ENCODE results near the gene TCF25. TPM values are rescaled to one million over a fixed set of nuclear protein-coding genes. Genes with fewer than 3 reads are reported as not detected.

The TCF25 gene
- total RNA-seq, 4 donors from 2014 or later = 60.3 to 221 (median 126) TPM

- H3K36me3 ChIP-seq = no peaks in the 10 kb centered on the region
- intact Hi-C loops (cut with DNase I; ENCODE audit: low total_unique reads) = no loop called here
- no peaks in the 10 kb centered on the region for H3K9me3 ChIP-seq
- no peak overlapping the region for H3K4me3 ChIP-seq
- no peaks in the 10 kb centered on the region for H3K27me3 ChIP-seq
- TF ChIP-seq POLR2A (IDR thresholded peaks at IDR 0.05) = no peak
- TF ChIP-seq CTCF (IDR thresholded peaks at IDR 0.05) = no peak
- H3K27ac ChIP-seq = no peak overlapping the region
- DNase-seq = no peak
- H3K4me1 ChIP-seq = no peaks in the 10 kb centered on the region
These were observed 28.6 kb upstream of the TCF25 start for GRCh38 chr16:89844739-89845339.

DNA sequence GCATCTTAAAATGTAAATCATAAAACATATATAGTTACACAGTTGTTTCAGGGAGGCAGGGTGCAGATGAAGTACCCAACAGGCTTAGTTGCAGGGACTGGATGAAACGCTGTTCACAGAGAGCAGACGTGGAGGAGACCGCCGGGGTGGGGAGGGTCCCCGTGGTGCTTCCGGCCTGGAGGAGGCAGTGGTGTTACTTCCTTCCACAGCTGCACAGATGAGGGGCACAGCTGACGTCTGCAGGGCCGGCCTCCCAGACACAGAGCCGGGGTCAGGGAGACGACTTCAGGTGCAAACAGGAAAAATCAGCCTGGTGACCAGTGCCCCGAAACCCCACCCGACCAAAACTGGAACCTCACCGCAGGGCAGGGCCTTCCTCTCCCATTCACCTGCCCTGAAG, 28.0 kb upstream of the TCF25 start:
- intact Hi-C loops (cut with DNase I; ENCODE audit: low total_unique reads) = no loop called here
- H3K4me3 ChIP-seq = no peak overlapping the region
- no peak overlapping the region for H3K27ac ChIP-seq
- no peak for DNase-seq
- H3K4me1 ChIP-seq = no peaks in the 10 kb centered on the region
- H3K9me3 ChIP-seq = no peaks in the 10 kb centered on the region
- no peaks in the 10 kb centered on the region for H3K27me3 ChIP-seq
- no peak for TF ChIP-seq POLR2A (IDR thresholded peaks at IDR 0.05)
- no peaks in the 10 kb centered on the region for H3K36me3 ChIP-seq

- H3K4me3 ChIP-seq = no peak overlapping the region
- H3K4me1 ChIP-seq = no peaks in the 10 kb centered on the region
- TF ChIP-seq POLR2A (IDR thresholded peaks at IDR 0.05) = no peak
- TF ChIP-seq CTCF (IDR thresholded peaks at IDR 0.05) = no peak
- H3K9me3 ChIP-seq = no peaks in the 10 kb centered on the region
- no peak for DNase-seq
- intact Hi-C loops (cut with DNase I; ENCODE audit: low total_unique reads) = no loop called here
- no peaks in the 10 kb centered on the region for H3K36me3 ChIP-seq
- no peak overlapping the region for H3K27ac ChIP-seq
- H3K27me3 ChIP-seq = no peaks in the 10 kb centered on the region
These were observed 26.1 kb upstream of the TCF25 start for GRCh38 chr16:89847051-89847939.

DNA sequence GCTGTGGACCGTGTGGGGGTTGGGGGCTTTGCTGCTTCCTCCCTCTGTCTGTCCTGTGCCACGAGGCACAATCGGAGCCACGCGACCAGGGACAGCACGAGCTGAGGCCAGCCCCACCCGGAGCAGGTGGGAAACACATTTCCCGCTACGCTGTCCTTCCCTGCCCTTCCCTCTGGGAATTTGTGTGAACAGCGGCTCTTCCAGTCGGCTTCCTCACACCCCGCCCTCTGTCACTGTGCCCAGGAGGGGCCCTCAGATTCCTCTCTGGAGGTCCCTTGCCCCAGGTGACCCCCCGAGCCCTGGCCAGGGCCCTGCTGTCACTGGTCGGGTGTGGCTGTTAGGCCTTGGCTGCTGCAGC, 25.5 kb upstream of the TCF25 start:
- Histone ChIP-seq H3K36me3 (no peaks in the 10 kb centered on the region), H3K4me1 (no peaks in the 10 kb centered on the region), H3K27ac (no peak overlapping the region), H3K27me3 (no peaks in the 10 kb centered on the region), H3K9me3 (no peaks in the 10 kb centered on the region), H3K4me3 (no peak overlapping the region)
- no peak for DNase-seq
- intact Hi-C loops (cut with DNase I; ENCODE audit: low total_unique reads) = no loop called here
- no peak for TF ChIP-seq POLR2A (IDR thresholded peaks at IDR 0.05)
- no peak for TF ChIP-seq CTCF (IDR thresholded peaks at IDR 0.05)

- no peaks in the 10 kb centered on the region for H3K36me3 ChIP-seq
These were observed 24.4 kb upstream of the TCF25 start for GRCh38 chr16:89848974-89849373.

More at GRCh38 chr16:89848974-89849373, 24.4 kb upstream of the TCF25 start:
- no peak for TF ChIP-seq POLR2A (IDR thresholded peaks at IDR 0.05)
- no peak for TF ChIP-seq CTCF (IDR thresholded peaks at IDR 0.05)
- intact Hi-C loops (cut with DNase I; ENCODE audit: low total_unique reads) = no loop called here
- Histone ChIP-seq H3K9me3 (no peaks in the 10 kb centered on the region), H3K4me3 (no peak overlapping the region), H3K4me1 (no peaks in the 10 kb centered on the region), H3K27ac (no peak overlapping the region), H3K27me3 (no peaks in the 10 kb centered on the region)
- DNase-seq = no peak

Measured in uterus (tissue), 4 donors.